Choroid plexus epithelial cell (primary cell): Measurements from ENCODE around the gene SYCP2L.
"Not testable (repeated sequence)": the region's sequence is repeated elsewhere in the genome, so short reads cannot be mapped to it uniquely, and the experiment has no call there.

Source experiments
- DNase-seq: peaks from one replicate; pipeline ENCODE4 v3.0.0-alpha.2; 2010; ENCODE audit warnings: low read depth
- H3K4me3 ChIP-seq: 2 replicates; pipeline ENCODE4 v1.5.1; 2011; ENCODE audit warnings: low read depth, mild to moderate bottlenecking, control low read depth, low read length, moderate library complexity
- CTCF ChIP-seq: conservative IDR thresholded peaks from 2 replicates; pipeline ENCODE4 v1.5.1; 2011; ENCODE audit warnings: low read depth, mild to moderate bottlenecking, control low read depth, inconsistent platforms, low read length, moderate library complexity

Gene SYCP2L

DNA sequence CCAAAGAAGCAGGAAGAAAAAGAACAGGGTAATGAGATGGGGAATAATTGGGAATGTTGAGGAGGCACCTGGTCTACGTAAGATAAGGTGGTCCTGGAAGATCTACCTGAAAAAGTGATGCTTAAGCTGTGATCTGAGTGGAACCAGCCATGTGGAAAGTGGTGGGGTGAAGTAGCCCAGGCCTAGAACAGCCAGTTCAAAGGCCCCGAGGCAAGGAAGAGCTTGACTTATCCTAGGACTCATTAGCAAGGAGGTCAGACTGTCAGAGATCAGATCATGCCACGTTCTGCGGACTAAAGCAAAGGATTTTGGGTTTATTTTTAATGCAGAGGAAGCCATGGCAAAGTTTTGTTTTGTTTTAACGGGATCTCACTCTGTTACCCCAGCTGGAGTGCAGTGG, 5.1 kb downstream of the SYCP2L start:
- DNase-seq = no peak
- no peak for TF ChIP-seq CTCF
- H3K4me3 ChIP-seq = no peak overlapping the region

DNA sequence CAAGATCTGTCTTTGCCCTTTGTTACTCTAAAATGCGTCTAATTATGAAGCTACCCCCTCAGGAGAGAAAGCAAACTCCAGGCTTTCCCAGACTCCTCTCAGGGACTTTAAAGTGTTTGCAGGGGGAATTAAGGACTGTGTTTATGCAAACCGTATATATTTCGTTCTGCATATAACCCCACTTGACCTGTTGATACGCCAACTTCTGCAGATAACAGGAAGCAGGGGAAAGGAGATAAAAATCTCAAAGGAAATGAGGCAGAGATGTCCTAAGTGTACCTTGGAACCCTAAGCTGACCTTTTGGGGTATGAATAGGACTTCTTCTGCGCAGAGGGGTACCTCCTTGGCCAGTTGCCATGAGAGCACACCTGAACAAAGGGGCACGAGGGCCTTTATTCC, 8.1 kb downstream of the SYCP2L start:
- H3K4me3 ChIP-seq = no peak overlapping the region
- TF ChIP-seq CTCF = no peak
- DNase-seq = no peak

GRCh38 chr6:10896691-10897090, 9.8 kb downstream of the SYCP2L start:
- H3K4me3 ChIP-seq = no peak overlapping the region
- no peak for DNase-seq
- no peak for TF ChIP-seq CTCF

DNA sequence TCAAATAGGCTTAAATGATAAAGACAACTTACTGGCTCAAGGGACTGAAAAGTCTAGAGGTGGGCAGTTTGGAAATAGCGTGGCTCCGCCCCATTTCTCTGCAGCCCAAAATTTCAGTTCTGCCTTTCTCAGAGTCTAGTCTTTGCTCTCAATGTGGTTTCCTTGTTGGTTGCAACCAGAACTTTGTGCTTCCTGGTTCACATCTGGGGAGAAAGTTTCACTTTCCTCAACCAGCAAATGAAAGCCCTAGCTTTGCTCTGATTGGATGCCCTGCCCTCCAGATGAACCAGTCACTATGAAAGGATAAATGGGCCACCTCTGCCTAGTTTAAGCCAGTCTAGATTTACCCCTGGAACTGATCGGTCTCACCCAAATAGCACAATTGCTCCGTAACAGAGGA, 14.9 kb downstream of the SYCP2L start:
- no peak for DNase-seq
- no peak overlapping the region for H3K4me3 ChIP-seq
- no peak for TF ChIP-seq CTCF

- no peak for TF ChIP-seq CTCF
- DNase-seq = no peak
- H3K4me3 ChIP-seq = no peak overlapping the region
Observed at GRCh38 chr6:10904015-10904414, 17.2 kb downstream of the SYCP2L start.

- no peak for TF ChIP-seq CTCF
Observed at GRCh38 chr6:10908228-10908627, 21.4 kb downstream of the SYCP2L start.

DNA sequence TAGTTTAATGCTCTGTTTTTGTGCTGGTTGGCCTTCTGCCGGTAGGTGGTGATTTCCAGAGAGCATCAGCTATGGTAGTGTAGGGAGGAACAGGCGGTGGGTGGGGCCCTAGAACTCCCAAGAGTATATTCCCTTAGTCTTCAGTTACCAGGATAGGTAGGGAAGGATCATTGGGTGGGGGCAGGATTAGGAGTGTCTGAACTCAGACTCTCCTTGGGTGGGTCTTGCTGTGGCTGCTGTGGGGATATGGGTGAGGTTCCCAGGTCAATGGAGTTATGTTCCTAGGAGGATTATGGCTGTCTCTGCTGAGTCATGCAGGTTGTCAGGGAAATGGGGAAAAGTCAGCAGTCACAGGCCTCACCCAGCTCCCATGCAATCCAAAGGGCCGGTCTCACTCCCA, 32.7 kb downstream of the SYCP2L start:
- not testable (repeated sequence) for DNase-seq, H3K4me3 ChIP-seq

More at GRCh38 chr6:10908228-10908627, 21.4 kb downstream of the SYCP2L start:
- DNase-seq = no peak
- H3K4me3 ChIP-seq = no peak overlapping the region

DNA sequence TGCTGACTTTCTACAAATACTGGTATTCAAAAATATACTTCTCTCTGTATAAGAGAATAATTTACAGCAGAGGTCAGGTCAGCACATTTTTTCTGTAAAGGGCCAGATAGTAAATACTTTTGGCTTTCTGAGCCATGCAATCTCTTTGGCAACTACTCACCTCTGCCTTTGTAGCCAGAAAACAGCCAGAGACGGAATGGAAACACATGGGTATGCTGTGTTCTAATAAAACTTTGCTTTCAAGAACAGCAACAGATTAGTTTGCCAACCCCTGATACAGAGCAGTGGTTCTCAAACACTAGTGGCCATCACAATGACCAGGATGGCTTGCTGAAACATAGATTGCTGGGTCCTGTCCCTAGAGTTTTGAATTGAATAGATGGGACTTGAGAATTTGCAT, 46.3 kb downstream of the SYCP2L start:
- DNase-seq = no peak
- H3K4me3 ChIP-seq = no peak overlapping the region
- no peak for TF ChIP-seq CTCF
